Sciatic nerve (tissue), 2 donors: ENCODE measurements around the gene NCBP3. TPM values are rescaled to one million over a fixed set of nuclear protein-coding genes. Genes with fewer than 3 reads are reported as not detected.
"Not testable (repeated sequence)": the region's sequence is repeated elsewhere in the genome, so short reads cannot be mapped to it uniquely, and the experiment has no call there.

ENCODE experiments used
- ATAC-seq: fragments of 200-7000 bp; cut with Tn5 transposase; one replicate; pipeline ENCODE4 v1.9.1; 2020; ENCODE audit warnings: mild to moderate bottlenecking, moderate library complexity
- DNase-seq: peaks from one replicate; pipeline ENCODE4 v3.0.0-alpha.2; 2020; ENCODE audit warnings: low spot score
- intact Hi-C: fragments of 100-400 bp; cut with DNase I; formaldehyde crosslinking; loops from one replicate; pipeline ENCODE4 v1.14.2; 2022
- total RNA-seq: library from RNA; stranded (reverse); fragmentation: NEBNext Ultra II Directional; extraction: Animal tissue kit (Norgen Biotek cat#: 25700); gene quantifications from one replicate; pipeline ENCODE4 v1.2.1, GENCODE V29; 2021
- donor health status: DM: no; HTN: no; CAD: no.
- donor health status: DM: no; HTN: no; CAD: no.

The NCBP3 gene
- total RNA-seq, 1 donor from 2014 or later, result 42.3 TPM

DNA sequence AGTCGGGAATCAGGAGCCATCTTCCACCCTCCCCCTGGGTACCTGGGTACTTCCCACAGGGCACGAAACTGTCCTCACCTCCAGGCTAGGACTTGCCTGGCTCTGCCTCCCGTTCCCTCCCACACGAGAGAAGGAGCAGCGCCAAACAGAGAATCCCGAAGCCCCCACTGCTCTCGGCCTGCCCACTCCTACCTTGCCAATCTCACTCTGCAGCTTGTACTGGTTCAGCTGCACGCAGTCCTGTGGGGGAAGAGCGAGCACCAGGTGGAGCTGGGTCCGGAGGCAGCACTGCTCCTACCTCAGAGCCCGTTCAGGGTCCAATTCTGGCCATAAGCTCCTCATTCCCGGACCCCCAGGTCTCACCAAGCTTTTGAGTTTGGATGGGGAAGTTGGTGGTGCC is 38.1 kb upstream of the NCBP3 start:
- intact Hi-C loops, result no loop called here
- DNase-seq, result no peak
- no peak for ATAC-seq

DNA sequence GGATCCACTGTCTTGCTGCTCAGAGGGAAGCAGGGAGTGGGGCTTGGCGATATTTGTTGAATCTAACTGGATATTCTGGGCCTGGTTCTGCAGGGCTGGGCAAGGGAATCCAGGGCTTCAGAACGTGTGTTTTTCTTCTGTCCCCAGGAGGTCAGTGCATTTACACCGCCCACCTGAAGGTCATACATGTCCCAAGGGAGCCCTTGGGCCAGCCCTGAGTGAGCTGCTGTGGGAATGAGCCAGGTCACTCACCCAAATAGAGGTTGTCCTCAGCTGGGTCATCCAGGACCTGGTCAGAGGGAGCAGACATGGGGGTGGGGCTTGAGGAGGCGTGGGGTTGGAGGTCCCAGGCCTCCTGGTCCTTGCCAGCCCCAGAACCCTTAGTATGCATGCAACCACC is 36.2 kb upstream of the NCBP3 start:
- ATAC-seq (no peak), DNase-seq (no peak)
- intact Hi-C loops, result no loop called here

DNA sequence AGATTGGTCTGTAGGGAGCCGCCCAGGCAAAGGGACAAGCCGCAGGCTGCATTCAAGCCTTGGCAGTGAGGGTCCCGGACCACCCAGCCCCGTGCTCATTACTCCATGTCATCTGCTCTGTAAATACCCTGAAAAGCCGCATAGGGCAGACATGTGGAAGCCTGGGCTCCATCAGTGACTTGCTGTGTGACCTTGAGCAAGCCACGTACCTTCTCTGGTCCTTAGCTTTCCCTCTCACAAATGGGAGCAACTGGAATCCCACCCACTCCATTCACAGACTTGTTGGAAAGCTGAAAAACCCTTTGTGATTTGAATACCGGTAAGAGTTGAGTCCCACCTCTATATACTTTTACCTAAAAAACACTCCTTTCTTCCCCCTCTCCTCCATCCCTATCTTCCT is 34.9 kb upstream of the NCBP3 start:
- intact Hi-C loops, result no loop called here
- DNase-seq (no peak), ATAC-seq (no peak)

DNA sequence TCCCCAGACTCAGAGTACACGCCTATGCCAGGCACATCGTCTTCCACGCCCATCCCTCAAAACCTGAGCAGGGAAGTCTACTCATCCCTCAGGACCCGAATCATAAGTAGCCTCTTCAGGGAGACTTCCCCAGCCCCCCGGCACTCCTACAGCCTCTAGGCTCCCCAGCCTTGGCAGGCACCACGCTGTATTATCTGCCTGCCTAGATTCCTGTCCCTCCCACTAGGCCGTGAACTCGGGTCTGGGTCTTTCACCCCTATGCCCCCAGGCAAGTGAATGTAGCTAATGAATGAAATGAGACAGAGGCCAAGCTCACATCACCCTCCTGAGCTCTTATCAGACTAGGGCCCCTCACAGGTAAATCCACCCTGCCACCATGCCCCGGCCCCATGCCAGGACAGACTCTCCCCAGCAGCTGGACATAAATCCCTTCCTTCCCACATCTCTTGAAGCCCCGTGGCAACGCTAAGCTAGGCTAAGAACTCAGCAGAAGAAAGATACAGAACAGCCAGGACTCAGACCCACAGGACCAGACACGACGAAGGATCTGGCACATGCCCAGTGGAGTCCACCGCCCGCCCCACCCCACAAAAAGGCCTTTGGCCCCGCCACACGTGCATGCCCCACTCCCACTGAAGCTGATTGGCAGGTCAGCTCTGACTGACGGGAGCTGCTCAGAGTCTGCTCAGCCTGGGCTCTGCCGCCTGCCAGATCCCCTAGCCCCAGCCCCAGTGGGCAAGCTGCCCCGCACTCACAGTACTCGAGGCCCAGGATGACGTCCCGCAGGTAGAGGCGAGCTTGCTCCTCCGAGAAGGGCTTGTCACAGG is 33.8 kb upstream of the NCBP3 start:
- no peak for ATAC-seq
- DNase-seq, result no peak
- intact Hi-C loops, result no loop called here

DNA sequence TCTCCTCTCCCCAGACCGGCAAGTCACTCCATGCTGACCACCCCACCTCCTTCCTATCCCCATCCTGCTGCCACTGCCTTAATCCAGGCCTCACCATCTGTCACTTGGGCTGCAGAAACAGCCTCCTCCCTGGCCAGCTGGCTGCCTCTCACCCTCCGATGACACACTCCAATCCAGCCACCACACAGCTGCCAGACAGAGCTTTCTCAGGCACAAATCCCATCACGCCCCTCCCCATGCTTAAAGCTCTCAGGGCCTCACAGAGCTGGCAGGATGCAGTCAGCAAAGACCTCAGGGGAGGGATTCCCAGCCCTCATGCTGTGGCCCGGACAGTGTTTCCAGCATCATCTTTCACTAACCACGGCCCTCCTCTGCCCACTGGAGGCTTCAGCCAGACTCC is 33.1 kb upstream of the NCBP3 start:
- ATAC-seq (no peak), DNase-seq (no peak)
- intact Hi-C loops, result no loop called here

DNA sequence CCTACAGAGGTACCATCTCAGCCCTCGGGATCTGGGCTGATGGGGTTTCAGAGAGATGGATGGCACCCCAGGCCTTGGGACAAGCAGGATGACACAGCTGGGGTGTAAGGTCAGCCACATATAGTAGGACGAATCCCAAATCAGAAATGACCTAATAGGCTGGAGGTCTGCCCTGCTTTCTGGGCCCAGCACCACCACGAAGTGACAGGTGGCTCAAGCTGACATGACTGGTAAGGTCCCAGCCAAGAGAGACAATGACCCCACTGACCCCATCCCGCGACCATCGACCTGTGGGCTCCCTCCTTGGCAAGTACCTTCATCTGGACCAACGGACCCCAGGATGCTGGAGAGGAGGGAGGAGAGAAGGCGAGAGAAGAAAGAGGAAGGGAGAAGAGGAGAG is 31.2 kb upstream of the NCBP3 start:
- no peak for ATAC-seq
- DNase-seq, result no peak
- intact Hi-C loops, result no loop called here

DNA sequence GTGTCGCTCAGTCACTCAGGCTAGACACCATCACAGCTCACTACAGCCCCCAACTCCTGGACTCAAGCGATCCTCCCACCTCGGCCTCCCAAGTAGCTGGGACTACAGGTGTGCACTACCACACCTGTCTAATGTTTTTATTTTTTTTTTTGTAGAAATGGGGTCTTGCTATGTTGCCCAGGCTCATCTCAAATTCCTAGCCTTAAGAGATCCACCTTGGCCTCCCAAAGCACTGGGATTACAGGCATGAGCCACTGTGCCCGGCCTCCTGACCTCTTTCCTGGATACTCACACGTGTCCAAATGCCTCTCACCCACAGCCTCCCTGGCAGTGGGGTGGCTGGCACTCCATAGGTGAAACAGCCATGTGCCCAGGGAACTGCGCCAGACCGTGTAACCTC is 29.3 kb upstream of the NCBP3 start:
- ATAC-seq, result no peak
- intact Hi-C loops, result no loop called here
- DNase-seq, result no peak

DNA sequence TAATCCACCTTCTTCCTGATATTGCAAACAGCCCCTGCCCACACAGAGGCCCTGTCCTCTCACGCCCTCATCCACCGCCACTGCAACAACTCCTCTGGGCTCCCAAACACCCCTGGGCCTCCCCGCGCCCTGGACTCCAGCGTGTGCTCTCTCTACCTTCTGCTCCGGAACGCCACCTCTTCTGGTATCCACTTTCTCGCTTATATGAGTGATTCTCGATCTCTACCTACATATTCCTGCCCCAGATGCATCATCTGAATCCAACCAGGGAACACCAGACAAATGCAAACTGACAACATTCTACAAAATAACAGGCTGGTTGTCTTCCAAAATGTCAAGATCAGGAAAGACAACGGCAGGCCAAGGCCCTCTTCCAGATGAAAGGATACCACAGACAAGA is 27.8 kb upstream of the NCBP3 start:
- intact Hi-C loops, result no loop called here
- ATAC-seq, result no peak
- DNase-seq, result no peak

DNA sequence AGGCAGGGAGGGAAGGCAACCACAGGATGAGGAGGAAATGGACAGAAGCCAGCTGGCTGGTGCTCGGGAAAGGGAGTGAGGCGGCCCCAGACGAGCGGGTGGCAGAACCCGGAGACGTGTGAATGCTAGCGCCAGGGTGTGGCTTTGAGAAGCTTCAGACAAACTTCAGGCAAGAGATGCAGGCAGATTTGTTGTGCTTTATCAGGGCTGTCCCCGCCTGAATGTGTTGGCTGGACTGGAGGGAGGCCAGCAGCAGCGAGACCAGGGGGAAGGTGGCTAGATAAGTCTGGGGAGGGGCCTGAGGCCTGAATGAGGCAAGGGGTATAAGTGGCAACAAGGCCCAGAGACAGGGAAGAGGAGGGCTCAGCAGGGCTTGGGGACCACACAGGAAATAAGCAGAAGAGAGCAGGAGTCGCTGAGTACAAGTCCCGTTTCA is 24.8 kb upstream of the NCBP3 start:
- ATAC-seq, result no peak

DNA sequence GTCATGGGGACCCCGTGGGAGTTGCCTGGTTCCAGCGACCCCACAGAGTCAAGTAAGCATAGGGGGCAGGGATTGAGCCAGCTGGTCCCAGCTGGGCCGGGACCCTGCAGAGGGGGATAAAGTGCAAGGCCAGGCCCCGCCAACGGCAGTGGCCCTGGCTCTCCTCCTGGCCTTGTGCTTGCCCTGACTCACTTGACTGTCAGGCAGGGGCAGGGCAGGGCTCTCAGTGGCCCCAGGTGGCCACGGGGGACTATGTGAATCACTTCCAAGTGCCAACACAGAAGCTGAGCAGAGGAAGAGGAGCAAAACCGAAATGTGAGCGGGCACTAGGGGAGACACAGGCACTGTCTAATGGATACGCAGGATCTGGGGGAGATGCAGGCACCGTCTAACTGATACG is 21.6 kb upstream of the NCBP3 start:
- intact Hi-C loops, result no loop called here
- DNase-seq (no peak), ATAC-seq (no peak)

More for the DNA sequence above, 24.8 kb upstream of the NCBP3 start:
- intact Hi-C loops, result no loop called here
- no peak for DNase-seq

DNA sequence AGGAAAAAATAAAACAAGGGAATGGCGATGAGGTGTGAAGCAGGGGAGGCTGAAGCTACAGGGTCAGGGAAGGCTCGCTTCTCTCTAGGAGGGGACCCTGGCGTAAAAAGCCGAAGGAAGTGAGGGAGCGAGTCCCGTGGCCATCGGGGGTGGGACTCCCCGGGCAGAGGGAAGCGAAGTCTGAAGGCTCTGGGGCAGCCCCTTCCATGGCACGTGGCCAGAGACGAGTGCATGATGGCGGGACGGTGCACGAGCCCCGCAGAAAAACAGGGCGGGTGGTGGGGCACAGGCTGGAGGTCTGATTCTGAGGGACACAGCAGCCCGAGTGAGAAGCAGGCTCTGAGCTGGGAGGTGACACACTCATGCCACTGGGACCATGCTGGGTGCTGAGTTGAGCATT is 21.1 kb upstream of the NCBP3 start:
- ATAC-seq, result no peak
- intact Hi-C loops, result no loop called here
- DNase-seq, result no peak

DNA sequence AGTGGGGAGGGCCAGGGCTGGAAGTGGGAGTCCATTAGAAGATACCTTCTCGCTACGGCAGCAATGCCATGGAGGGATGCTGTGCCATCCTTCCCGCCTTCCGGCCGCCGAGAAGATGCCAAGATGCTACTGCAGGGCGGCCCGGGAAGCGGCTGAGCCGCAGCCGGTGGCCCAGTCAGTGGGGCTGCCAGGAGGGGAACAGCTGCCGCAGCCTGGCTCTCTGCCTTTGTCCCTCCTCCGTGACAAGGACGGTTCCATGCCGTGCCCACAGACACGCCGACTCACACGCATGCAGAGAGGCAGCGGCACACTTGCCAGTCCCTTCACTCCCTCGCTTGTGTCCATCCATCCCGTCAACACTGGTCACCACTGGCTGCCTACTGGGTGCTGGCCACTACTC is 20.2 kb upstream of the NCBP3 start:
- DNase-seq, result no peak
- intact Hi-C loops, result no loop called here
- ATAC-seq, result no peak

DNA sequence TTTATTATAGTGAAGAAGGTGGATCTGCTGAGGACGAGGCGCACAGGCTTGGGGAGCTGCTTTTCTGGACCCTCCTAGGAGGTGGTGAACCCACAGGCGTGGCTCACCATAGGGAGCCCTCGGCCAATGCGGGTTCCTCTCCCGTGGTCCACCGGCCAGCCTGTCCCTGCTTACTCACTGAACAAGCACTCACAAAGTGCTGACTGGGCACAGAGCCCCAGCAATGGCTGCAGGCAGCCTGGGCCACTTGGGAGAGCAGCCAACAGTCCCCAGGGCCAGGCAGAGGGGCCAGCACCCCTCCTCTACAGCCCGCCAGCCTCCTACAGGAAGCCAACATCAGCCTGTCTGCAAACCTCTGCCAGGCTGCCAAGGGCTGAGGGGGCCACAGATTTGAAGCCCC is 19.1 kb upstream of the NCBP3 start:
- ATAC-seq, result peak; percentile 8
- intact Hi-C loops, result no loop called here
- DNase-seq, result no peak

DNA sequence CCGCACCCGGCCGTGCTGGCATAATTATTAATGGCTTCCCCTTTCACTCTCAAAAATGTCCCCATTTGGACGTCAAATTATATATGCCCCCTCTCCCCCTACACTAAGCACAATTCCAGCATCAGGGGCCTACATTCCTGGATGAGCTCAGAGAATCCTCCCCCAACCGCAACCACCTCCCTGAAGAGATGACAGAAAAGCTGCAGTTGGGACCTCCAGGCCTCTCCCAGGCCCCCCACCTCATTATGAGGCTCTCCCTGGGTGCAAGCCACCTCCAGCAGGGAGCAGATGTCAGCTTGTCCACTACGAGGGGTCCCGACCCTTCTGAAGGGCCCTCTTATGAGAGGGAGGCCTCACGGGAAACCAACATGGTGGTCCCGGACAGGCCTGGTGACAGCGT is 18.5 kb upstream of the NCBP3 start:
- intact Hi-C loops, result no loop called here
- DNase-seq (no peak), ATAC-seq (no peak)

DNA sequence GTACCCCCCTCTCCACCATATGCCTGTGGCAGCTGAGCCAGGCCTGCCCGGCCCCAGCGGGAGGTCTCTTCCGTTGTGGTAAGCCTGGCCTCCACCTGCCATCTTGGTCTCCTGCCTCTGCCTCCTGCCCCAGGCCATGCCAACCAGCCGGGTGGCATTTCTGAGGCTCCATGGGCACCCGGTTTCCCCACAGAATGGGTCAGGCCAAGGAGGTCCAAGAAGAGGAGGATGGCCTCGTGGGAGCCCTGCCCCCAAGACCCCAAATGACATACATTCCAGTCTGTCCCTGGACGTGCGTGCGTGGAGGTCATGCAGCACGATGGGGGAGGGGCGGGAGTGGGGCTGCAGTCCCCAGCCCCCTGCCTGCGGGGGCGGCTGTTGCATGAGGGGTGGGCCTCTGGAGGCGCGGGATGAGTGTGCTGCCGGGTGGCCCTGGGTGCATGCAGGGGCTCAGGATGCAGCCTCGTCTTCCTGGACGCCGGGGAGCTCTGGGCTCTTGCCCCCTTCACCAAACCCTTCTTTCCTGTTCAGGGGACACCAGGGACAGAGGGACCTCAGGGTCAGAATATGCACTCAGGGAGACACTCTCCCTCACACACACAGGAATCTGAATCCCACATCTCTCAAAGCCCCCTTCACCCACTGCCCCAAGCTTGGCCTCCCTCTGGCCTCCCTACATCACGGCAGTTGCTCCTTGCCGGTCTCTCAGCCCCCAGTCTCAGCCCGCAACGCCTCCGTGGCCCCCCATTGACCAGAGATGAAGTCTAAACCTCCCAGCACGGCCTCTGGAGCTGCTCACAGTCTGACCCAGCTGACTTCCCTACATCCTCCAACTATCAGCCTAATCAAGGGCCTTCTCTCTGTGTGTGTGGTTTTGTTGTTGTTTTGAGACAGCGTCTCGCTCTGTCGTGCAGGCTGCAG is 16.0 kb upstream of the NCBP3 start:
- DNase-seq, result no peak
- intact Hi-C loops, result no loop called here
- ATAC-seq, result no peak

DNA sequence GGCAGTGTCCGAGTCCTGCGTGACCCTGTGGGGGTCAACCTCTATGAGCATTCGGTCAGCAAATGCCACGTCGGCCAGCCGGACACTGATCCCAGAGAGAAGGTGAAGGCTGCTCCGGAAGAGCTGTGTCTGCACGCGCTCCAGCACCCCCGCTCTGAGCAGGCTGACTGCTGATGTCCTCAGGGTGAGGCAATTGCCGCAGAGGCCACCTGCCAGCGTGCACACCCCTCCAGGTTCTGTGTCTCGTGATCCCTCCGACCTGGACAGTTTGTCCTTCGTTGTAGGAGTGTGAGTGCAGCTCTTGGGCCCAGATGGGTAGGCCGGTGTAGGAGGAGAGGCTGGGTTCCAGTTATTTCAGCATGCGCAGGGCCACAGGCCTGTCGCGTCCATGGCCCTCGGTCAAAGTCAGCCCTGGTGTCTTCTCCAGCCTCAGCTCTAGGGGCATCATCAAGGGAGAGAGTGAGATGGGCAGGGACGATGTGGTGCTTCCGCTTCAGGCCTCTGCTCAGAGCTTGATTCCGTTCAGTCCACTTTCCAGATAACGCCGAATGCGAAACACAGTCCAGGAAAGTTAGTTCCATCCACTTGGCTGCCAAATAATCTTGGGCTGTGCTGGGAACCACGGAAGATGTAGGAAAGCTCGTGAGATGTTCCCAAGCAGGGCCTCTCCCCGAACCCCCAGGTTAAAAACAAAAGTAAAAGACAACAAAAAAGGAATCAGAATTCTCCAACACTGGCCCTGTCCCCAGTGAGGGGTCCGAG is 15.1 kb upstream of the NCBP3 start:
- intact Hi-C loops, result no loop called here
- no peak for ATAC-seq
- DNase-seq, result no peak

DNA sequence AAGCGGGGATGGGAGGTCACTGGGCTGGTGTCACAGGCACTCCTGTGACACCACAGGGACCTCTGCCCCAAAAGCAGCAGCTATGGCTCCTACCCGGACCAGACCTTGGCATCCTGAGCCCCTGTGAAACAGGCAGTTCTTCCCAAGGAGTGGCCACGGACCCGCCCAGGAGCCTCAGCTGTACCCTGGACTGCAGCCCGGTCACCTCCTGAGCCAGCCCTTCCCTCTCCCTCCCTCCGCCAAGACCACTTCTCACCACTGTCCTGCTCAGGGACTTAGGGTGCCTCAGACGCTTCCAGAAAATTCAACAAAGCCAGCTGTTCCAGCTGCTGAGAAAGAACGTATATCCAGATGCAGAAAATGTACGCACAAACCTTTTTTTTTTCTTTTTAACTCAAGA is 13.9 kb upstream of the NCBP3 start:
- ATAC-seq, result no peak
- no peak for DNase-seq

DNA sequence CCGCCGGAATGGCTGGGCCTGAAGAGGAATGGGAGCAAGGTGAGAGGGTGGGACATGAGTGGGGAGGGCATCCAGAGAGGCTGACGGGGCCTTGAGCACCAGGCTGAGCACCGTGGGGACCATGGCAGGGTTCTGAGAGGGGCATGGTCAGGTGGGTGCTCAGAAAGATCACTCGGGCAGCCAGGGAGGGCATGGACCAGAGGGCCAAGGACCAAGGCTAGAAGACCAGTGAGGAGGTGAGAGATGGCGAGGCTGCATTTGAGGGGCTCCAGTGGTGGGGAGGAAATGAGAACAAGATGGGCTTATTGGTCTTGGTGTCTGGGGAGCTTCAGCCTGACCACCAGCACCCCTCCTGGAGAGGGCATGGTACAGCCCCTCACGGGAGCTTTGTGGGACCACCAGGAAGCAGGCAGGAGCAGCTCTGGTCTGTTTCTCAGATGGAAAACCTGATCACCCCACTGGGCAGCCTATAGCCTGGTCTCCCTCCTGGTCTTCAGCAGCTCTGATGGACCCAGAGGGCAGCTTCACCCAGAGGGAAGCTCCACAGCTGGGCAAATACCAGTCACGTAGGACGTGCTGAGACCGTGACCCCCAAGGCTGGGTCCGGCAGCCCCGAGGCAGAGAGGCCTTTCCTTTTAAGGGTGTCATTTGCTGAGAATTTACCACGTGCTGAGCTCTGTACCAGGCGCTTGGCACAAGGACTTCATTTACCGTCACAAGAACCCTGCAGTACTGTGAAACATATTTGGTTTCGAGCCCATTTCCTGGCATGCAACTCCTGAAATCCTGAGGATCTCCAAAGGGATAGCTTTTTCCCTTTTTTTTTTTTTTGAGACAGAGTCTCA is 11.4 kb upstream of the NCBP3 start:
- ATAC-seq, result no peak
- no peak for DNase-seq
- intact Hi-C loops, result no loop called here

More for the DNA sequence above, 13.9 kb upstream of the NCBP3 start:
- intact Hi-C loops, result no loop called here

DNA sequence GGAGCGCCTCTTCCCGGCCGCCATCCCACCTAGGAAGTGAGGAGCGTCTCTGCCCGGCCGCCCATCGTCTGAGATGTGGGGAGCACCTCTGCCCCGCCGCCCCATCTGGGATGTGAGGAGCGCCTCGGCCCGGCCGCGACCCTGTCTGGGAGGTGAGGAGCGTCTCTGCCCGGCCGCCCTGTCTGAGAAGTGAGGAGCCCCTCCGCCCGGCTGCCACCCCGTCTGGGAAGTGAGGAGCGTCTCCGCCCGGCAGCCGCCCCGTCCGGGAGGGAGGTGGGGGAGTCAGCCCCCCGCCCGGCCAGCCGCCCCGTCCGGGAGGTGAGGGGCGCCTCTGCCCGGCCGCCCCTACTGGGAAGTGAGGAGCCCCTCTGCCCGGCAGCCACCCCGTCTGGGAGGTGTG is 8.2 kb upstream of the NCBP3 start:
- intact Hi-C loops, DNase-seq, ATAC-seq: not testable (repeated sequence)
